NCI-H2107 treated with DMSO at 0.1 percent for 48 hours (cell line): ENCODE data around the gene BMP8A.
"Not testable (repeated sequence)": the region's sequence is repeated elsewhere in the genome, so short reads cannot be mapped to it uniquely, and the experiment has no call there.

Source experiments
- DNase-seq: peaks from one replicate; lab custom pipeline; 2025; ENCODE audit not compliant: unreplicated experiment; lab: John Stamatoyannopoulos, UW

BMP8A gene

GRCh38 chr1:39525366-39526165 is 34.1 kb downstream of the BMP8A start:
- no peak for DNase-seq

- no peak for DNase-seq
These were observed 35.2 kb downstream of the BMP8A start for GRCh38 chr1:39526466-39527189.

GRCh38 chr1:39527190-39527579 is 35.7 kb downstream of the BMP8A start:
- DNase-seq, result not testable (repeated sequence)

GRCh38 chr1:39528082-39528481 is 36.6 kb downstream of the BMP8A start:
- no peak for DNase-seq

GRCh38 chr1:39529901-39530535 is 38.6 kb downstream of the BMP8A start:
- no peak for DNase-seq

DNA sequence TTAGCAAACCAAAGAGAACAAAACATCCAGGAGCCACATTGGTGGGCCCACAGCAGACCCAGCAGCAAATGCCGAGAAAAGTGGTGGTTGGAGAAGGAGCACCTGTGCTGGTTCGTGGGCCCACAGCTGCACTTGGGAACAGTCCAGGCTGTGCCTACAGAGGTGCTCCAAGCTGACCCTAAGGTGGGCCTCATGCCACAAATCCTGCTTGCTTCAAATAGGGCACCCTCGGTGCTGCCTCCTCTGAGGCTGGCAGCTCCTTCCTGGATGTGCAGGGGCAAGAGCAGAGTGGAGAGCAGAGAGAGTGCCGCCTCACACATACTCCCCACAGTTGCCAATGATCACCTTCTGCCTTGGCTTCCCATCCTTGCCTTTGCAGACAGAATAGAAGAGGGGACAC is 40.1 kb downstream of the BMP8A start:
- DNase-seq, result no peak

- no peak for DNase-seq
These were observed 42.0 kb downstream of the BMP8A start for GRCh38 chr1:39533442-39533841.

DNA sequence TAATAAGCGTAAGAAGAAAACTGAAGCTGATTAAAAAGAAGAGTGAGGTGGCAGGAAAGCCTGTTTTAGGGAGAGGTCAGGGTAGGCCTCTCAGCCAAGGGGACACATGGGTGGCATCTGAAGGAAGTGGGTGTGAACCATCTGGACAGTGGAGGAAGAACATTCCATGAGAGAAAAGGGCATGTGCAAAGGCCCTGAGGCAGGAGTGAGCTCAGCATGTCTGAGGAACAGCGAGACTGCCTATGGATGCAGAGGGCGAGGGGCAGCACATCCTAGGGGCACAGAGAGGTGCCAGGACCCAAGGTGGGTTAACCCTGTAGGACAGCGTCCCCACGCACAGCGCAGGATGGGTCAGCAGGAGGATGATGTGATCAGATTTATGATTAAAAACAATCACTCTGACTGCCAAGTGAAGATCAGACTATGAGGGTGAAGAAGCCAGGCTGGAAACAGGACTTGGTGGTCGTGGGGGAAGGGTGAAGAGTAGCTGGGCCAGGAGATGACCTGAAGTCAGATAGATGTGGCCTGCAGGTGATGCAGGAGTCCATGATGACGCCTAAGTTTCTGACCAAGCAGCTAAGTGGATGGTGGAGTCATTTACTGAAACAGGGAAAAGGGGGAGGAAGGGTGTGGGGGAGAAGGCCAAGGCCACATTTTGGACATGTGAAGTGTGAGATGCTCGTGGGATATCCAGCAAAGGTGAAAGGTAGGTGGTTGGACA is 47.3 kb downstream of the BMP8A start:
- DNase-seq, result no peak

GRCh38 chr1:39539252-39539790 is 47.9 kb downstream of the BMP8A start:
- DNase-seq, result peak; percentile 100

- DNase-seq, result peak; percentile 90
These were observed 49.1 kb downstream of the BMP8A start for GRCh38 chr1:39540504-39541031.

DNA sequence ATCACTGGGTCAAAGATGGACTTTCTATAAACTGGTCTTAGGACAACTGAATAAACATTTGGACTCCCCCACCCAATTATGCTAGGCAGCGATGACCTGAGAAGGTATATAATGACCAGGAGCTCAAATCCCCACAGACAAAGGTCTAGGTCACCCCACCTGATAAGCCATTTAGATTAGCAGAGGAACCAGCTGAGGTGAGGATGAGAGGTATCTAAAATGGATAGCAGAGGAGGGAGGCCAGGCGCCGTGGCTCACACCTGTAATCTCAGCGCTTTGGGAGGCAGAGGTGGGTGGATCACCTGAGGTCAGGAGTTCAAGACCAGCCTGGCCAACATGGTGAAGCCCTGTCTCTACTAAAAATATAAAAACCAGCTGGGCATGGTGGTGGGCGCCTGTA is 51.5 kb downstream of the BMP8A start:
- DNase-seq, result no peak

- no peak for DNase-seq
These were observed 52.9 kb downstream of the BMP8A start for GRCh38 chr1:39544327-39544726.

- no peak for DNase-seq
These were observed 54.1 kb downstream of the BMP8A start for GRCh38 chr1:39545531-39545930.

DNA sequence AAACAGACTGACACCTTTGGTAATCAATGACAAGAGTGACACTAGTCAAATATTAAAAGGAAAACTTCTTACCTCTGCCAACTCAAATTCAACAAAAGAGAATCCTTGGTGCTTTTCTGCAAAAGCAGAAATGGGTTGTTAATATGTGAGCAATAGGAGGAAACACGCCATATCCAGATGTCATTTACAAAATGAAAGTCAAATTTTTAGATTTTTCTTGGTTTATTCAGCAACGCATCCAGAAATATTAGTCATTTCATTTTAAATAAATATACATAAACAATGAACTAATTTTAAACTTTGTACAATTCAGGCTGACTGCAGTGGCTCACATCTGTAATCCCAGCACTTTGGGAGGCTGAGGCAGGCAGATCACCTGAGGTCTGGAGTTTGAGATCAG is 62.8 kb downstream of the BMP8A start:
- DNase-seq, result no peak

GRCh38 chr1:39561279-39561678 is 69.8 kb downstream of the BMP8A start:
- DNase-seq, result no peak

GRCh38 chr1:39562886-39563285 is 71.5 kb downstream of the BMP8A start:
- DNase-seq, result no peak

GRCh38 chr1:39563669-39564068 is 72.2 kb downstream of the BMP8A start:
- DNase-seq, result no peak

DNA sequence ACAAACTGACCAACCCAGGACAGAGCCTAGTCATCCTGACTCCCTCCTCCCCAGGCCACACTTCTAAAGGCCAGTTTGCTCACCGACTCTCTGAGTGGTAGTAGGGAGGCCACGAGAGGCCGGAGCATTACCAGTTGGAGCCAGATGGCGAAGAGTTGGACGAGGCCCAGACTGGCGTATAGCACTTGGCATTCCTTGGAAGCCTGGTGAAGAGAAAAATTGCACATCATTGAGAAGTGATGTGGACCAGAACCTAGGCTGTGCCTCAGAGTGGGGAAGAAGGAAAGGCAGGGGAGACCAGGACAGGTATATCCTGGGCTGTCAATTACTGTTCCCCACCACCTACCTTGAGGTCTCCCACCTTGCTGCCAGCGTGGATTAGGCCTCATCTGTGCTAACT is 72.9 kb downstream of the BMP8A start:
- DNase-seq, result no peak

GRCh38 chr1:39564941-39565340 is 73.5 kb downstream of the BMP8A start:
- no peak for DNase-seq

GRCh38 chr1:39566441-39567137 is 75.2 kb downstream of the BMP8A start:
- no peak for DNase-seq
